HepG2 (cell line): ENCODE data around the gene CHRNB2. TPM values are rescaled to one million over a fixed set of nuclear protein-coding genes. Genes with fewer than 3 reads are reported as not detected.

Source experiments
- ATAC-seq: fragments of 200-7000 bp; cut with Tn5 transposase; 3 replicates; pipeline ENCODE4 v1.9.1; 2020; ENCODE audit warnings: mild to moderate bottlenecking, moderate library complexity
- BruUV-seq: library from RNA; stranded (reverse); fragments of 400-500 nt; replicated peaks from 2 replicates; lab custom pipeline; 2021; lab: Mats Ljungman, UMichigan
- CTCF ChIA-PET: fragments of 300-600 bp; formaldehyde crosslinking; extraction: SDS; loops from one replicate; lab custom pipeline; 2021; ENCODE audit warnings: low total read pairs, inconsistent platforms, low intra/inter-chr PET ratio; lab: Yijun Ruan, JAX
- POLR2A ChIA-PET: fragments of 350-600 bp; sonication (Branson Sonifier 250); formaldehyde crosslinking; loops from one replicate; lab custom pipeline; 2020; ENCODE audit warnings: antibody characterized with exemption, inconsistent platforms; lab: Yijun Ruan, JAX
- DNase-seq: peaks from one replicate; pipeline ENCODE4 v3.0.0-alpha.2; 2015; ENCODE audit warnings: low spot score
- FAIRE-seq: peaks from 3 replicates; lab custom pipeline; 2011; peaks lifted over from hg19 to GRCh38; lab: Jason Lieb, UNC
- H2AFZ ChIP-seq: one replicate; pipeline ENCODE4 v1.6.1; 2011; ENCODE audit warnings: low read length, inconsistent platforms
- H3K27ac ChIP-seq: fragments of 300-600 bp; 3 replicates; pipeline ENCODE4 v1.8.0; 2011; ENCODE audit warnings: mixed run types, mild to moderate bottlenecking, mixed read lengths, low read length, inconsistent platforms; ENCODE audit not compliant: insufficient read depth; ENCODE audit errors: extremely low read length
- H3K27me3 ChIP-seq, 2 experiments: fragments of 200-600 bp in 1 of 2; 2 replicates in 1 of 2; 3 replicates in 1 of 2; pipeline versions ENCODE4 v1.6.0 to v1.8.0; 2011; ENCODE audit warnings: low read length in 2 of 2, mild to moderate bottlenecking in 2 of 2, moderate library complexity in 2 of 2, inconsistent platforms in 1 of 2; ENCODE audit not compliant: insufficient read depth in 2 of 2, control insufficient read depth in 1 of 2
- H3K36me3 ChIP-seq, 2 experiments: fragments of 200-600 bp in 1 of 2; replicated peaks in 1 of 2; 2 replicates in 1 of 2; 3 replicates in 1 of 2; pipeline versions ENCODE4 v1.5.1 to v1.8.0; 2011; ENCODE audit warnings: low read length in 2 of 2, inconsistent platforms in 1 of 2; ENCODE audit not compliant: insufficient read depth in 2 of 2, control insufficient read depth in 1 of 2
- H3K4me1 ChIP-seq: 2 replicates; pipeline ENCODE4 v1.5.1; 2012; ENCODE audit warnings: low read length, inconsistent platforms; ENCODE audit not compliant: insufficient read depth
- H3K4me2 ChIP-seq: 2 replicates; pipeline ENCODE4 v1.6.0; 2011; ENCODE audit warnings: low read depth, low read length, inconsistent platforms
- H3K4me3 ChIP-seq, 3 experiments: fragments of 200-600 bp in 1 of 3; sonication (generic), shearing (Covaris generic) in 1 of 3; replicated peaks in 1 of 3; 2 replicates each; pipeline ENCODE4 v1.5.1; 2011 to 2016; ENCODE audit warnings: low read length in 3 of 3, inconsistent platforms in 2 of 3, low read depth in 2 of 3, mild to moderate bottlenecking in 2 of 3, control low read depth in 1 of 3, mixed read lengths in 1 of 3; ENCODE audit not compliant: insufficient read depth in 1 of 3
- H3K79me2 ChIP-seq: one replicate; pipeline ENCODE4 v1.6.1; 2011; ENCODE audit warnings: low read length, inconsistent platforms; ENCODE audit not compliant: insufficient read depth
- H3K9ac ChIP-seq: 2 replicates; pipeline ENCODE4 v1.6.0; 2011; ENCODE audit warnings: mild to moderate bottlenecking, low read depth, low read length, inconsistent platforms; ENCODE audit not compliant: insufficient read depth
- H3K9me3 ChIP-seq: 2 replicates; pipeline ENCODE4 v1.5.1; 2012; ENCODE audit warnings: mild to moderate bottlenecking, low read length
- H4K20me1 ChIP-seq: 2 replicates; pipeline ENCODE4 v1.6.0; 2011; ENCODE audit warnings: inconsistent platforms, mild to moderate bottlenecking, low read length, moderate library complexity; ENCODE audit not compliant: insufficient read depth
- HES4 ChIP-seq: sonication (generic); formaldehyde crosslinking; IDR thresholded peaks from 2 replicates; pipeline ENCODE4 v1.9.0; 2021; ENCODE audit warnings: mild to moderate bottlenecking, missing genetic modification reagents, borderline replicate concordance
- KDM4B ChIP-seq: sonication (generic); formaldehyde crosslinking; IDR thresholded peaks from 2 replicates; pipeline ENCODE4 v1.4.0; 2020; ENCODE audit warnings: missing genetic modification reagents
- MTERF4 ChIP-seq: sonication (generic); formaldehyde crosslinking; IDR thresholded peaks from 2 replicates; pipeline ENCODE4 v1.8.0; 2023; ENCODE audit warnings: mild to moderate bottlenecking, missing genetic modification reagents
- MXI1 ChIP-seq: IDR thresholded peaks from 3 replicates; pipeline ENCODE4 v1.6.1; 2012; ENCODE audit warnings: low read depth, low read length, inconsistent platforms, borderline replicate concordance
- PHF21A ChIP-seq: sonication (generic); formaldehyde crosslinking; IDR thresholded peaks from 2 replicates; pipeline ENCODE4 v1.5.0; 2020; ENCODE audit warnings: mild to moderate bottlenecking, missing genetic modification reagents
- RBM22 ChIP-seq: fragments of 200-400 bp; formaldehyde crosslinking; optimal IDR thresholded peaks from 2 replicates; pipeline ENCODE3; 2017; ENCODE audit warnings: mild to moderate bottlenecking, low read length, moderate library complexity
- ZFP36L2 ChIP-seq: sonication (generic); formaldehyde crosslinking; IDR thresholded peaks from 2 replicates; pipeline ENCODE4 v1.4.0; 2020; ENCODE audit warnings: missing genetic modification reagents
- ZNF616 ChIP-seq: sonication (generic); formaldehyde crosslinking; IDR thresholded peaks from 2 replicates; pipeline ENCODE4 v1.5.0; 2020; ENCODE audit warnings: low read depth, mild to moderate bottlenecking, missing genetic modification reagents
- WGBS: methylation state at CpG from one replicate; pipeline ENCODE4 v1.1.6; 2017; ENCODE audit warnings: low lambda C conversion rate; 5-methylcytosine and 5-hydroxymethylcytosine counted together
- in situ Hi-C: cut with HindIII; loops from 2 replicates; pipeline ENCODE4 v1.10.0; 2017; ENCODE audit warnings: low pct_unique_long_range_greater_than_20kb; ENCODE audit not compliant: extremely low pct_ligation_motif_present
- intact Hi-C: fragments of 100-400 bp; cut with micrococcal nuclease; formaldehyde crosslinking; loops from one replicate; pipeline ENCODE4 v1.10.0; 2022; ENCODE audit not compliant: unreplicated experiment
- polyA plus RNA-seq, 8 experiments: library from polyadenylated mRNA; depleted of rRNA in 3 of 8; stranded (reverse) in 7 of 8; unstranded in 1 of 8; fragments of >200 nt; fragmentation: Illumina TruSeq in 4 of 8; extraction: Trizol in 4 of 8; gene quantifications; 2 replicates each; pipeline versions ENCODE4 v1.2.1 to v1.2.3, GENCODE V29; 2011 to 2016; ENCODE audit warnings: low read depth in 4 of 8, missing spikeins in 1 of 8, mixed read lengths in 1 of 8; ENCODE audit not compliant: insufficient read depth in 1 of 8
- total RNA-seq, 5 experiments: library from RNA; depleted of rRNA; stranded (reverse); fragments of >200 nt; fragmentation: Illumina TruSeq; extraction: Trizol; gene quantifications; 2 replicates each; pipeline ENCODE4 v1.2.3, GENCODE V29; 2016; ENCODE audit warnings: low read depth in 1 of 5

The CHRNB2 gene
- total and polyA plus RNA-seq, 2 of the 13 experiments (the other 11 are each of a cell fraction or from before 2014, with no cell fraction given): 0.03 to 0.07 TPM

DNA sequence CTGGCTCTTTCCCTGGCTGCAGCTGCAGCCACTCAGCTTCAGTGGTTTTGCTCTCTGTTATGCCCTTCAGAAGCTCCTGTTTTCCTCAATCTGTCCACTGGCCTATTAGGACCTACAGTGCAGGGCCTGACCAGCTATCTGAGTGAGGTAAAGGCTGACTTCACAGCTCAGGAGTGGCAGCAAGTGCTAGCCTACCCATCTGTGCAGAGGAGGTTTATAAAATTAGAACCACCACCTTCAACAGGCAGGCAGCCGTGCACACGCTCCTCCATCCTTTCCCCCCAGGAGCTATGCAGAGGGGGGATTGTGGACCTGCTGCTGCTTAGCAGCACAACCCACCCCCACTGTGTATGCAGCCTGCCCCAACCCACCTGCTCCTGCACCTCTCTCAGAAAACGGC is 32.1 kb downstream of the CHRNB2 start:
- peaks cover 33 to 81% of the 10 kb centered on the region in 2 experiments for H3K36me3 ChIP-seq
- H3K27ac ChIP-seq: no peak overlapping the region
- H3K79me2 ChIP-seq: peaks cover 48% of the 10 kb centered on the region
- ChIA-PET CTCF (no interaction called here), POLR2A (no interaction called here)
- no peak overlapping the region for H3K4me3 ChIP-seq
- no TSS peak for BruUV-seq
- no peak overlapping the region for H2AFZ ChIP-seq
- H3K9ac ChIP-seq: no peak overlapping the region
- no peaks in the 10 kb centered on the region for H3K27me3 ChIP-seq
- 96% methylated on average over 3 of the region's 3 CpGs for WGBS
- TF ChIP-seq KDM4B (CRISPR knock-in tag) (no peak), PHF21A (CRISPR knock-in tag) (no peak), HES4 (CRISPR knock-in tag) (no peak), ZNF616 (CRISPR knock-in tag) (no peak), MTERF4 (CRISPR knock-in tag) (no peak), MXI1 (no peak)
- H3K4me1 ChIP-seq: peaks cover 6% of the 10 kb centered on the region; the same call in 1 of the 2 replicates
- intact Hi-C loops: no loop called here
- FAIRE-seq: no peak
- in situ Hi-C loops: no loop called here
- ATAC-seq: no peak
- H3K4me2 ChIP-seq: no peak overlapping the region
- peaks cover 24% of the 10 kb centered on the region for H4K20me1 ChIP-seq
- no peaks in the 10 kb centered on the region for H3K9me3 ChIP-seq
- no peak for DNase-seq

DNA sequence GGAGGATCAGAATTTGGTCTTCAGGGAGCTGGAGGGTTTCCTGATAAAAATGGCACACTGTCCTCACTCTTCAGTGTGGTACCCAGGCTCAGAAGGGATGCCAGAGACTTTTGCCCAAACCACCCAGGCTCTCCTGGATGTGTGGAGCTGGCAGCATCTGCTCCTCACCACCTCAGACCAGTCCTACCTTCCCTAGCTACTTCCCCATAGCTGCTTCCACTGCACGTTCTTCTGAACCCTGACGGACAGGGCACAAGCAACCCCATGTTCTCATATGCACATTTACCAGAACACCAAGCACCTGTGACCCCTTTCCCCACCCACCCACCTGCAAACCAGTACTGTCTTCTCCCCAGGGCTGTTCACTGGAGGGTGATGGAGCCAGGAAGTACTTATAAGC is 35.7 kb downstream of the CHRNB2 start:
- H4K20me1 ChIP-seq: peaks cover 40% of the 10 kb centered on the region

More for the DNA sequence above, 35.7 kb downstream of the CHRNB2 start:
- Histone ChIP-seq H3K4me2 (no peak overlapping the region), H3K4me1 (peaks cover 31% of the 10 kb centered on the region), H2AFZ (no peak overlapping the region), H3K9me3 (no peaks in the 10 kb centered on the region), H3K27ac (no peak overlapping the region), H3K36me3 (peaks cover 15 to 52% of the 10 kb centered on the region in 2 experiments), H3K4me3 (no peak overlapping the region), H3K27me3 (no peaks in the 10 kb centered on the region; a peak in 1 of 5 replicates), H3K79me2 (peaks cover 83% of the 10 kb centered on the region), H3K9ac (no peak overlapping the region)
- intact Hi-C loops: no loop called here
- CTCF ChIA-PET: no interaction called here
- no peak for FAIRE-seq
- ATAC-seq: no peak
- in situ Hi-C loops: no loop called here
- no peak for TF ChIP-seq ZFP36L2 (CRISPR knock-in tag)
- TF ChIP-seq RBM22: peak; percentile 15
- BruUV-seq: no TSS peak
- no peak for DNase-seq
- POLR2A ChIA-PET: no interaction called here
- 84% methylated on average over 2 of the region's 2 CpGs for WGBS
